HTERT RPE-1 (cell line): Measurements from ENCODE around the gene CTXN1.
"Not testable (repeated sequence)": the region's sequence is repeated elsewhere in the genome, so short reads cannot be mapped to it uniquely, and the experiment has no call there.

ENCODE experiments used
- in situ Hi-C: fragments of 300-500 bp; cut with MboI; formaldehyde crosslinking; loops from 4 replicates; pipeline ENCODE4 v1.14.3; 2020; ENCODE audit warnings: low sequenced_read_pairs

Gene CTXN1

DNA sequence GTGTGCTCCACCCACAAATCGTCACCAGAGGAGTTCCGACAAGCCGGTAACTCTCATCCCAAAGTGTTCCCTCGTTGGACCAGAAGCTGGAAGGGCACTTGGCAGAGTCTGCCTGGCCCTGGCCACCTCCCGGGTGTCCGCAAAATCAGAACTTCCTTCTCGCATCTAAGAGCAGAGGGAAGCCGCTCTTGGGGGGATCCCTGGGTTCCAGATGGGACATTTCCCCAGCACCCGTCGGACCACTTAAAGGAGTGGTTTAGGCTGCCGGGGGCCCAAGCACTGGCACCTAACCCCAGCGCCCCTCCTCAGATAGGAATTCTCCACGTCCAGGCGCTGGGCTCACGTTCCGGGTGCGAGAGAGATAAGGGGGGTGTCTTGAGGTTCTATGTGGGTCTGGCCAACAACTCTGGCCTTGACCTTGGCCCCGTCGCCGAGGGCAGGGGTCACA, 23.1 kb downstream of the CTXN1 start:
- in situ Hi-C loops: no loop called here

DNA sequence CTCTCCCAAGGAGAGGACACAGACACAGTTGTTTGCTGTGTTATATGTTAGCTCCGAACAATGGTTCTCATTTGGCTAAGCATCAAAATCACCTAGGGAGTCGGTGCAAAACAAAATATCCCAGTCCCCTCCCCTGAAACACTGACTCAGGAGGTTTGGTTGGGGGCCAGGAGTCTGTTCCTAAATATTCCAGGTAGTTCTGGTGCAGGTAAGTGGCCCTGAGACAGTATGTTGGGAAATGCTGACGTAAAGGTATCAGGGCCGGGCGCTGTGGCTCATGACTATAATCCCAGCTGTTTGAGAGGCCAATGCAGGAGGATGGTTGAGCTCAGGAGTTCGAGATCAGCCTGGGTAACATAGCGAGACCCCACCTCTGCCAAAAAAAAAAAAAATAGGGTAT, 24.6 kb downstream of the CTXN1 start:
- in situ Hi-C loops: no loop called here

DNA sequence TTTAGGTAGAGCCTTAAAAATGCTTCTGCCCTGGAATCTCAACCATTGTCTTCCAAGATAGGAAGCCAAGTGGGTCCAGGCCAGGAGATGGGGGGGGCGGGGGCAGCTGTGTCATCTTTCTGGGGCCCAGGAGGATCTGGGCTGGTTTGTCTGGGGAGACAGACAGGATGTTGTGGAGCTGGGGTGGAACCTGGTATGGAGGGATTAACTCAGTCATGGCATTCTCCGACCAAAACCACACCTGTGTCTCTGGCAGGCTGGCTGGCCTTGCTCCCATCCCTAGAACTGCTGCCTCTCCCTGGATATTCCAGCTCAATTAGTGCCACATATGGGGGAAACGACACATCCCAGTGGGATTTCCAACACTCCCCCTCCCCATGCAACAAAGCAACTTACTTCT, 25.0 kb downstream of the CTXN1 start:
- in situ Hi-C loops: no loop called here

DNA sequence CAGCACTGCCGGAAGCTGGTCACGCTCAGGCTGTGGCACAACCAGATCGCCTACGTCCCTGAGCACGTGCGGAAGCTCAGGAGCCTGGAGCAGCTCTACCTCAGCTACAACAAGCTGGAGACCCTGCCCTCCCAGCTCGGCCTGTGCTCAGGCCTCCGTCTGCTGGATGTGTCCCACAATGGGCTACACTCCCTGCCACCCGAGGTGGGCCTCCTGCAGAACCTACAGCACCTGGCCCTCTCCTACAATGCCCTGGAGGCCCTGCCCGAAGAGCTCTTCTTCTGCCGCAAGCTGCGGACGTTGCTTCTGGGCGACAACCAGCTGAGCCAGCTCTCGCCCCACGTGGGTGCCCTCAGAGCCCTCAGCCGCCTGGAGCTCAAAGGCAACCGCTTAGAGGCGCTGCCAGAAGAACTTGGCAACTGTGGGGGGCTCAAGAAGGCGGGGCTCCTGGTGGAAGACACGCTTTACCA, 25.5 kb downstream of the CTXN1 start:
- in situ Hi-C loops: no loop called here

DNA sequence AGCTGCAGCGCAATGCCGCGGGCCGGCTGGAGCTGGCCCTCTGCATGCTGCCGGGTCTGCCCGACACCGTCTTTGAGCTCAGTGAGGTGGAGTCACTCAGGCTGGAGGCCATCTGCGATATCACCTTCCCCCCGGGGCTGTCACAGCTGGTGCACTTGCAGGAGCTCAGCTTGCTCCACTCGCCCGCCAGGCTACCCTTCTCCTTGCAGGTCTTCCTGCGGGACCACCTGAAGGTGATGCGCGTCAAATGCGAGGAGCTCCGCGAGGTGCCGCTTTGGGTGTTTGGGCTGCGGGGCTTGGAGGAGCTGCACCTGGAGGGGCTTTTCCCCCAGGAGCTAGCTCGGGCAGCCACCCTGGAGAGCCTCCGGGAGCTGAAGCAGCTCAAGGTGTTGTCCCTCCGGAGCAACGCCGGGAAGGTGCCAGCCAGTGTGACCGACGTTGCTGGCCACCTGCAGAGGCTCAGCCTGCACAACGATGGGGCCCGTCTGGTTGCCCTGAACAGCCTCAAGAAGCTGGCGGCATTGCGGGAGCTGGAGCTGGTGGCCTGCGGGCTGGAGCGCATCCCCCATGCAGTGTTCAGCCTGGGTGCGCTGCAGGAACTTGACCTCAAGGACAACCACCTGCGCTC, 26.1 kb downstream of the CTXN1 start:
- in situ Hi-C loops: no loop called here

DNA sequence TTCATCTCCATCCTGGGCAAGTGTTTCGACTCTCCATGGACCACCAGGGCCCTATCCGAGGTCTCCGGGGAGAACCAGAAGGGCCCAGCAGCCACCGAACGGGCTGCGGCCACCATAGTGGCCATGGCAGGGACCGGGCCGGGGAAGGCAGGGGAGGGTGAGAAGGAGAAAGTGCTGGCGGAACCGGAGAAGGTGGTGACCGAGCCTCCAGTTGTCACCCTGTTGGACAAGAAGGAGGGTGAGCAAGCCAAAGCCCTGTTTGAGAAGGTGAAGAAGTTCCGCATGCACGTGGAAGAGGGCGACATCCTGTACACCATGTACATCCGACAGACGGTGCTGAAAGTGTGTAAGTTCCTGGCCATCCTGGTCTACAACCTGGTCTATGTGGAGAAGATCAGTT, 27.0 kb downstream of the CTXN1 start:
- in situ Hi-C loops: no loop called here

DNA sequence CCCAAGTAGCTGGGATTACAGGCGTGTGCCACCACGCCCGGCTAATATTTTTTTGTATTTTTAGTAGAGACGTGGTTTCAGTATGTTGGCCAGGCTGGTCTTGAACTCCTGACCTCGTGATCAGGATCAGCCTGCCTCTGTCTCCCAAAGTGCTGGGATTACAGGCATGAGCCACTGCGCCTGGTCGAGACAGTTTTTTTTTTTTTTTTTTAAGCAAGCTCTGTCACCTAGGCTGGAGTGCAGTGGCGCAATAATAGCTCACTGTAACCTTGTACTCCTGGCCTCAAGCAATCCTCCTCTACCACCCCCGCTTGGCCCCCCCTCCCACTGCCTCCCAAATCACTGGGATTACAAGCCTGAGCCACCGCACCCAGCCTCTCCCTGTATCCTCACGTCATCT, 28.6 kb downstream of the CTXN1 start:
- in situ Hi-C loops: no loop called here

DNA sequence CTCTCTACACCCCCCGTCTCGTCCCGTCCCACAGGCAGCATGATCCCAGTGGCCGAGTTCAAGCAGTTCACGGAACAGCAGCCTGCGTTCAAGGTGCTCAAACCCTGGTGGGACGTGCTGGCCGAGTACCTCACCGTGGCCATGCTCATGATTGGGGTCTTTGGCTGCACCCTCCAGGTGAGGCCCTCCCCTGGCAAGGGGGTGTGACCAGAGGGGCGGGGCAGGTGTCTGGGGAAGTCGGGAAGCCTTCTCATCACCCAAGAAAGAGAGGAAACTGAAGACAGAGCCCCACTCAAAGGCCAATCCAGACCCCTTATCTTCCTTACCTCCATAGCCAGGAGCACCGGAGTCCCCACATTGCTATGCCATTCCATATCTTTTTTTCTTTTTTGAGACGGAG, 30.4 kb downstream of the CTXN1 start:
- in situ Hi-C loops: no loop called here

DNA sequence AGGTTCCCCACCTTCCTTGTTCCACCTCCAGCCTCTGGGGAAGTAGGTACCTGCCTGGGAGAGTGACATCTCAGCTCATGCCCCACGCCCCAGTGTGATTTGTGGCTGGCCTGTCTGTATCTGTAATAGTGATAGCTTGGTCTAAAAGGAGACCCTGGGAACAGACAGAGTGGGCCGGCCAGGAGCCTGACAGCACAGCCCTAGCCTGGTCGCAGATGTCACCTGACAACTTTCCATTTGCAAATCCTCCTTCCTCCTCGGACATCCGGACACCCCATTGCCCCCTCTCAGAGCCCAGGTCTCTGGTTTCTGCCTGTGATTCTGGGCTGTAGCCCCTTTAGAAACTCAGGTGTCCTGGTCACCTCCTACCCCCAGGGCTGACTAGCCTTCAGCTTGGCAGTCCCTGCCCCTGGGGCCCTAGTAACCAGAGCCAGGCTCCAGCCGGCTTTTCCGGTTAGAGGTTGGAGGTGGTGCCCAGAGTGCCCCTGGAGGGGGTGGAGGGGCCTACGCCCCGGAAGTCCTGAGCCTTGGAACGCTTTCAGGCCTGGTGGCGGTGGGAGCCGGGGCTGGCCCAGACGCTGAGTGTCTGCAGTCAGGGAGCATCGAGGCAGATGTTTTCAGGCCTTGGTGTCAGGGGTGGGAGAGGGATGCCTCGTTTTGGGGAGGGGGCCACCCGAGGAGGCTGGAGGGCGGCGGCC, 31.2 kb downstream of the CTXN1 start:
- in situ Hi-C loops: no loop called here

DNA sequence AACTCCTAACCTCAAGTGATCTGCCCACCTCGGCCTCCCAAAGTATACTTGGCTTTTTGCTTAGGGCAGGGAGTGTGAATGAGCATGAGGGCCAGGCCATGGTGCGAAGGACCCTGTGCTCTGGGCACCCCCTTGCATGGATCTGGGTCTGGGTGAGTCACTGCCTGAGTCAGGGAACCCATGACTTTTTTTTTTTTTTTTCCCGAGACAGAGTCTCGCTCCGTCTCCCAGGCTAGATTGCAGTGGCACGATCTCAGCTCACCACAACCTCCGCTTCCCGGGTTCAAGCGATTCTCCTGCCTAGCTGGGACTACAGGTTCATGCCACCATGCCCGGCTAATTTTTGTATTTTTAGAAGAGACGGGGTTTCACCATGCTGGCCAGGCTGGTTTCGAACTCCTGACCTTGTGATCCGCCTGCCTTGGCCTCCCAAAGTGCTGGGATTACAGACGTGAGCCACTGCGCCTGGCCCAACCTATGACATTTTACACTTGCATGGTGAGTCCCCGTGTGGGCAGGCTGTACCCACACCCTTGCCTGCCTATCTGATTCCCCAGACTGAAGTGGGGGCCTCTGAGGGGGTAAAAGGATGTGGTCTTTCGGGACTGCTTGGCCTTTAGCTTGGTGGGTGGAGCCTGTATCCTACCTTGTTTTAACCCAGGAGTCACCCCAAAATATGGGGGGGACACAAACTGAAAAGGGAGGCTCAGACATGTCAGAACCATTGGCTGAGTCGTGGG, 32.4 kb downstream of the CTXN1 start:
- in situ Hi-C loops: not testable (repeated sequence)

DNA sequence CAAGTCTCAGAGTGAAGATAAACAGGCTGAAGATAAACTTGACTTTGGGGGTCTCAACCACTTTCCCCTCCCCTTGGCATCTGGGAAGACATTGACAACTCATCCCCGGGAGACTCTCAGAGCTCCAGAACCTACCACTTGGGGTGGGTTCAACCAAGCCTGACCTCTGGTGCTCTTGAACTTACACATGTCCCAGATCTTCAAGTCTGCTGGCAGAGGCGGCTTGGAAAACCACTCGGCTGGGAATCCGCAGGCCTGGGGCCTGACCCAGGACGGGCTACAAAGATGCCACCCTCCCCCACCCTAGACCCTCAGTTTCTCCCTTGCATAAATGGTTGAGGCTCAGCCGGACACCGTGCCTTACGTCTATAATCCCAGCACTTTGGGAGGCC, 37.1 kb downstream of the CTXN1 start:
- in situ Hi-C loops: no loop called here

DNA sequence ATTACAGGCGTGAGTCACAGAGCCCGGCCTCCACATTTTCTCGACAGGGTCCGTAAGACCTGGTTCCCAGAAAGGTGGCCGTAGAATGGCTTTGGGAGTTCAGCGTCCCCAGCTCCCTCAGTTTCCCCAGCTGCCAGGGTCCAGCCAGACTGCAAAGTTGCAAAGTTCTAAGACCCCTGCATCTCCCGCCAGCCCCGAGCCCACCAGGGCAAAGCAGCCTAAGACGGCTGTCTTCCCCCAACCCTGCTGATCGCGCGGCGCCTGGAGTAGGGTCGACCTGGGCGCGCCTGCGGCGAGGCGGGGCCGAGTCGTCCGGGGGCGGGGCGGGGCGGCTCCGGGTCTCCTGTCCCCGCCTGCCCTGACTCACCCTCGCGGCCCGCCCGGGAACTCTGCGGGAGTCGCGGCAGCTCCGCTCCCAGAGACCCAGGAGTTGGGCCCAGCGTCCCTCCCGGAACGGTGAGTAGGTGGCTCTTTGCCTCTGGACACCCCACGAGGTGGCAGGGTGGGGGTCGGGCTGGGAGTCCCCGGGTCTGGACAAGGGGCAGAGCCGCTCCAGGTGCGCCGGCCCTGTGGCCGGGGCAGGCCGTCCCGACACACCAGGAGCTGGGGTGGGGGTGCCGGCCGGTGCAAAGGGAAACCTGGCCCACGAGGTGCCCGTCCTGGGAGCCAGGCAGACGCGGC, 37.6 kb downstream of the CTXN1 start, which contains the start of gene LRRC8E:
Gene LRRC8E, plus strand, starts transcription at position 366 of the 681 bp plus-strand sequence. CDS start 7,094 bp downstream, outside the sequence.
- in situ Hi-C loops: no loop called here

DNA sequence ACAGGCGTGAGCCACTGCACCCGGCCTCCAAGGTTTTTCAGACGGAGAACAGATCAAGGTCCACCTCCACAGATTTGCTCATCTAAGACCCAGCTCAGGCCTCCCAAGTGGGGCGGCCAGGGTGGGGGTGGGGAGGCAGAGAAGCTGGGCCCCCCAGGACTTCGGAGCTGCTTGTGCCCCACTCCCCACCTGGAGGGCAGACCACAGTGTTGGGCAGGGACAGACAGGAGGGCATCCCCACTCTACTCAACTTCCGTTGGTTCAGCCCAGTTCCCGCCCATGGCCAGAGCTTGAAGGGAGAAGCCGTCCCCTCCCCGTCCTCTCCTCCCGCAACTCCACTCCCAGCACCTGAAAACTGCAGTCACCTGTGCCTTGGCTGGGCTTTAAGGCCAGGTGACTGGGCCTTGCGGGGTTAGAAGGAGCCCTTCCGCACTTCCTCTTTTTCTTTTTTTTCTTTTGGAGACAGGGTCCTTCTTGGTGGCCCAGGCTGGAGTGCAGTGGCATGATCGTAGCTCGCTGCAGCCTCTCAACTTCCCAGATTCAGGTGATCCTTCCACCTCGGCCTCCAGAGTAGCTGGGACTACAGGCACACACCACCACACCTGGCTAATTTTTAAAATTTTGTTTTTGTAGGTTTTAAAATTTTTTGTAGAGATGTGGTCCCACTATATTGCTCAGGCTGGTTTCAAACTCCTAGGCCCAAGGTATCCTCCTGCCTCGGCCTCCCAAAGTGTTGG, 38.4 kb downstream of the CTXN1 start:
- in situ Hi-C loops: no loop called here

DNA sequence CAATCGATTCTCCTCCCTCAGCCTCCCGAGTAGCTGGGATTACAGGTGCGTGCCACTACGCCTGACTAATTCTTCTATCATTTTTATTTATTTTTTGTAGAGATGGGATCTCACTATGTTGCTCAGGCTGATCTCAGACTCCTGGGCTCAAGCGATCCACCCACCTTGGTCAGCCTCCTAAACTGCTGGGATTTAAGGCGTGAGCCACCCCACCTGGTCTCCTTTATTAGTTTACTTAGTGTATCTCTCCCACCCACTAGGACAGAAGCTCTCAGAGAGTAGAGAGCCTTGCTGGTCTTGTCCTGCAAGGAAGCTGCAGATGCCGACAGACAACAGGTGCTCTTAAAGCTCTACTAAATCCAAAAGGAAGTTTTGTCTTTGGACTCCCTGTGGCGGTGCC, 40.1 kb downstream of the CTXN1 start:
- in situ Hi-C loops: no loop called here

DNA sequence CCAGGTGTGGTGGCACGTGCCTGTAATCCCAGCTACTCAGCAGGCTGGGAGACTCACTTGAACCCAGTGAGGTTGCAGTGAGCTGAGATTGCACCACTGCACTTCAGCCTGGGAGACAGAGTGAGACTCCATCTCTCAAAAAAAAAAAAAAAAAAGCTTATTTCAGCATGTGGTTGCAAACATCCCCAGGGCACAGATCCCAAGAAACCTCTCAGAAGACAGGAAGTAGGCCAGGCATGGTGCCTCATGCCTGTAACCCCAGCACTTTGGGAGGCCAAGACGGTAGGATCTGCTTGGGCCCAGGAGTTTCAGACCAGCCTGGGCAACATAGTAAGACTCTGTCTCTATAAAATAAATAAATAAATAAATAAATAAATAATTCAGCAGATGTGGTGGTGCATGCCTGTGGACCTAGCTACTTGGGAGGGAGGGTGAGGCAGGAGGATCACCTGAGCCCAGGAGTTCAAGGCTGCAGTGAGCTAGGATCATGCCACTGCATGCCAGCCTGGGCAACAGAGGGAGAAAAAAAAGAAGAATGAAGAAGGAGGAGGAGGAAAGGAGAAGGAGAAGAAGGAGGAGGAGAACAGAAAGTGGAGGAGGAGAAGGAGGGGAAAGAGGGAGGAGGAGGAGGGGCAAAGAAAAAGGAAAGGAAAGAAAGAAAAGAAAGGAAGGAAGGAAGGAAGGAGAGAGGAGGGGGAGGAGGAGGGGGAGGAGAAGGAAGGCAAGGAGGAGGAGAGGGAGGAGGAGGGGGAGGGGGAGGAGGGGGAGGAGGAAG, 42.0 kb downstream of the CTXN1 start:
- in situ Hi-C loops: no loop called here

DNA sequence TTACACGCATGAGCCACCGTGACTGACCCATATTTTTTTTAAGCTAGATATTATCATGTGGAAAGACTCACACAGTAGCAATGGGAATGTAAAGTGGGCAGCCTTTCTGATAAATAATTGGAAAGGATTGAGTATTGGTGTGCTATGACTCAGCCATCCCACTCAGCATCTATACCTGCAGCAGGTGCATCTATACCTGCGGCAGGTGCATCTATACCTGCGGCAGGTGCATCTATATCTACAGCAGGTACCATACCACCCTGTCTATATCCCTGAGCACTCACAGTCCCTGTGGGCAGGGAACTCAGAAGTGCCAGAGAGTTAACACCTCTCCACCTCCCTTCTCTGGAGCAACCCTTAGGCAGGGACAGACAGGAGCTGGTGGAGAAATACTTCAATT, 42.8 kb downstream of the CTXN1 start:
- in situ Hi-C loops: no loop called here

DNA sequence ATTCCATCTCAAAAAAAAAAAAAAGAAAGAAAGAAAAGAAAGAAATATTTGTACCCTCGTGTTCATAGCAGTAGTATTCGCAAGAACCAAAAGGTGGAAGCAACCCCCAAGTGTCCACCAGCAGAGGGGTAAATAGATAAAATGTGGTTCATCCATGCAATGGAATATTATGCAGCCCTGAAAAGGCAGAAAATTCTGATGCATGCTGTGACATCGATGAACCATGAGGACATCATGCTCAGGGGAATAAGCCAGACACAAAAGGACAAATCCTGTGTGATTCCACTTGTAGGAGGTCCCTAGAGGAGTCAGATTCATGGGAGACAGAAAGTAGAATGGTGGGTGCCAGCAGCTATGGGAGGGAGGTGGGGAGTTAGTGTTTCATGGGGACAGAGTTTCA, 44.0 kb downstream of the CTXN1 start:
- in situ Hi-C loops: no loop called here

DNA sequence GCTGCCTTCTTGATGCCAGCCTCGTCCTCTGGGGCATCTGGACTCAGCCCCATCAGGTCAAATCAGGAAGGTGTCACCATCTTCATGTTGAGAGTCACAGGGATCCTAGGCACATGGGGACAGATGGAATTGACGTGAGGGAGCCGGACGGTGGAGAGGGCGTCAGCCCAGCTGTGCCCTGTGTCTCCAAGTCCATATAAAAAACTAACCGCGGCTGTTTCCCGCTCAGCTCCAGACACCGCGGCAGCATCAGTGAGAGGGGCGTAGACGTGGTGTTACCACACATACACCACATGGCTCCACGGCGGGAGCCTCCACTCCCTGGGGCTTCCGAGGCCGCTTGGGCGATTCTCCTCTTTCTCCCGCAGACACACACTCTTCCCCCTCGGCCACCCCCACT, 46.1 kb downstream of the CTXN1 start:
- in situ Hi-C loops: no loop called here

DNA sequence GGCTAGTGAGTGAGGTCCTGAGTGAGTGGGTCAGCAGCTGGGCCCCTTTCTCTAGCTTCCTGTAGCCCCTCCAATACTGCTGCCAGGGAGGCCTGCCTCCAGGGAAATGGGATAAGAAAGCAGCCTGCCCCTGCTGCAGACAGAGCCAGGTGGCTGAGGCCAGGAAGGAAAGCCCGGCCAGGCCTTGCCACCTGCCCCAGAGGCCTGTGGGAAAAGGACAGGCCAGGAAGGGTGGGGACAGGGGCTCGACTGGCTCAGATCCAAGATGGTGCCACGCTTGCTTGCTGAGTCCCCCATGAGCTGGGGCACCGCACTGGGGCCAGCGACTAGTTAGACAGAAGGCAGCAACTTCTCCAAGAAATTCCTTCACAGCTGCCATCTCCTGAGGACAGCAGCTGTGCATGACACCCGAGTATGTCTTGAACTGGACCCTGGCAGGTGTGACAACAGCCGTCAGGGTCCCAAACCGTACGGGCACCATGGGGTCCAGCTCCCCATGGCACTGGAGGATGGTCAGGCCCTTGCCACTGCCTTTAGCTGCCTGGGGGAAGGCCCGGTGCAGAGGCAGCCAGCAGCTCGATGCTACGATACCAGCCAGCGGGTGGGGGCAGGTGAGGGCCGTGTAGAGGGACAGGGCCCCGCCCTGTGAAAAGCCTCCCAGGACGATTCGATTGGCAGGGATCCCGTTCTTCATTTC, 46.7 kb downstream of the CTXN1 start:
- in situ Hi-C loops: no loop called here
